ENCODE results near the gene SLC44A3. TPM values are rescaled to one million over a fixed set of nuclear protein-coding genes. Genes with fewer than 3 reads are reported as not detected.

The SLC44A3 gene
- total and polyA plus RNA-seq, 12 donors = 4.2 to 26.2 (median 9.5) TPM

- intact Hi-C loops (cut with DNase I) = no loop called here
- TF ChIP-seq CTCF (IDR thresholded peaks at IDR 0.05) (no peak), POLR2A (IDR thresholded peaks at IDR 0.05) (no peak)
- no peak for DNase-seq
- H3K27me3 ChIP-seq = no peaks in the 10 kb centered on the region
- no peak overlapping the region for H3K4me3 ChIP-seq
- no peak overlapping the region for H3K27ac ChIP-seq
- 76 to 85% (median 80%) methylated on average over 4 of the region's 4 CpGs for WGBS, 4 donors
- peaks cover 0 to 69% of the 10 kb centered on the region in 2 donors for H3K36me3 ChIP-seq (replicated peaks in 1 of 2)
- no peaks in the 10 kb centered on the region for H3K9me3 ChIP-seq (replicated peaks in 1 of 3)
- peaks cover 26 to 51% of the 10 kb centered on the region in 2 donors for H3K4me1 ChIP-seq (replicated peaks in 1 of 2)
These were observed 81.7 kb downstream of the SLC44A3 start for GRCh38 chr1:94901841-94902240.

- WGBS, 4 donors = 86 to 90% (median 89%) methylated on average over 7 of the region's 7 CpGs
- H3K4me1 ChIP-seq (replicated peaks in 1 of 2) = peaks cover 31 to 64% of the 10 kb centered on the region in 2 donors
- peak overlapping the region in 1 of 5 donors; percentile 37 for H3K27ac ChIP-seq
These were observed 83.3 kb downstream of the SLC44A3 start for GRCh38 chr1:94903280-94904009.

GRCh38 chr1:94905207-94905606, 85.0 kb downstream of the SLC44A3 start:
- Histone ChIP-seq H3K27ac (peak overlapping the region in 1 of 5 donors; percentile 28), H3K27me3 (no peaks in the 10 kb centered on the region), H3K4me1 (replicated peaks in 1 of 2) (peaks cover 40 to 66% of the 10 kb centered on the region in 2 donors), H3K4me3 (no peak overlapping the region), H3K9me3 (replicated peaks in 1 of 3) (no peaks in the 10 kb centered on the region), H3K36me3 (replicated peaks in 1 of 2) (peaks cover 0 to 43% of the 10 kb centered on the region in 2 donors)
- TF ChIP-seq CTCF (IDR thresholded peaks at IDR 0.05) (no peak), POLR2A (IDR thresholded peaks at IDR 0.05) (no peak)
- intact Hi-C loops (cut with DNase I) = no loop called here
- DNase-seq = no peak
- WGBS, 4 donors = 80 to 96% (median 92%) methylated on average over 4 of the region's 4 CpGs

More at GRCh38 chr1:94903280-94904009, 83.3 kb downstream of the SLC44A3 start:
- Histone ChIP-seq H3K9me3 (replicated peaks in 1 of 3) (no peaks in the 10 kb centered on the region), H3K36me3 (replicated peaks in 1 of 2) (peaks cover 0 to 53% of the 10 kb centered on the region in 2 donors), H3K4me3 (no peak overlapping the region), H3K27me3 (no peaks in the 10 kb centered on the region)
- DNase-seq = no peak
- no peak for TF ChIP-seq POLR2A (IDR thresholded peaks at IDR 0.05)
- TF ChIP-seq CTCF (IDR thresholded peaks at IDR 0.05) = no peak
- intact Hi-C loops (cut with DNase I) = no loop called here

GRCh38 chr1:94906382-94906781, 86.2 kb downstream of the SLC44A3 start:
- intact Hi-C loops (cut with DNase I) = no loop called here
- H3K4me1 ChIP-seq (replicated peaks in 1 of 2) = peaks cover 51 to 70% of the 10 kb centered on the region in 2 donors
- TF ChIP-seq CTCF (IDR thresholded peaks at IDR 0.05) = no peak
- H3K36me3 ChIP-seq (replicated peaks in 1 of 2) = peaks cover 0 to 32% of the 10 kb centered on the region in 2 donors
- no peaks in the 10 kb centered on the region for H3K9me3 ChIP-seq (replicated peaks in 1 of 3)
- H3K4me3 ChIP-seq = no peak overlapping the region
- 62 to 72% (median 68%) methylated on average over 5 of the region's 5 CpGs for WGBS, 4 donors
- no peak for DNase-seq
- H3K27ac ChIP-seq = peak overlapping the region in 1 of 5 donors; percentile 15
- H3K27me3 ChIP-seq = no peaks in the 10 kb centered on the region

Data from adrenal gland (tissue), 12 donors.